22Rv1 (cell line): ENCODE data around the gene SYNE1.

Experiments used
- CTCF ChIP-seq: fragments of 450-650 bp; IDR thresholded peaks from 2 replicates; pipeline ENCODE4 v1.5.1; 2017; ENCODE audit warnings: mild to moderate bottlenecking
- ZFX ChIP-seq: fragments of 450-650 bp; IDR thresholded peaks from 2 replicates; pipeline ENCODE4 v1.6.1; 2017; ENCODE audit warnings: antibody characterized with exemption, borderline replicate concordance

- TF ChIP-seq CTCF: no peak
- TF ChIP-seq ZFX: no peak
These were observed 127.2 kb downstream of the SYNE1 start for GRCh38 chr6:152509916-152510315.
